SK-N-SH treated with all-trans-retinoic acid at 6 μM for 48 hours (cell line): ENCODE data around the gene CTDSP2.

Experiments
- ATAC-seq: fragments of 200-7000 bp; cut with Tn5 transposase; 3 replicates; pipeline ENCODE4 v1.9.1; 2020; ENCODE audit warnings: mild to moderate bottlenecking, moderate library complexity
- BACH2 ChIP-seq: fragments of 250-450 bp; sonication (Bioruptor Pico); IDR thresholded peaks from 2 replicates; pipeline ENCODE4 v1.9.0; 2021; ENCODE audit warnings: mild to moderate bottlenecking, borderline replicate concordance
- CSDC2 ChIP-seq: fragments of 250-450 bp; sonication (Bioruptor Pico); IDR thresholded peaks from 2 replicates; pipeline ENCODE4 v1.5.0; 2020; ENCODE audit warnings: mild to moderate bottlenecking, moderate library complexity
- GLIS3 ChIP-seq: fragments of 250-450 bp; sonication (Bioruptor Pico); IDR thresholded peaks from 2 replicates; pipeline ENCODE4 v1.5.0; 2020; ENCODE audit warnings: mild to moderate bottlenecking, moderate library complexity
- ISL1 ChIP-seq: fragments of 250-450 bp; sonication (Bioruptor Pico); IDR thresholded peaks from 2 replicates; pipeline ENCODE4 v2.1.2; 2022; ENCODE audit warnings: mild to moderate bottlenecking, moderate library complexity
- OSR1 ChIP-seq: fragments of 250-450 bp; sonication (Bioruptor Pico); IDR thresholded peaks from 2 replicates; pipeline ENCODE4 v1.8.0; 2022; ENCODE audit warnings: moderate library complexity, mild to moderate bottlenecking, inconsistent platforms
- PPARA ChIP-seq: fragments of 250-450 bp; sonication (Bioruptor Pico); IDR thresholded peaks from 2 replicates; pipeline ENCODE4 v1.5.0; 2020; ENCODE audit warnings: mild to moderate bottlenecking, borderline replicate concordance
- SNAI2 ChIP-seq: fragments of 250-450 bp; sonication (Bioruptor Pico); IDR thresholded peaks from 2 replicates; pipeline ENCODE4 v1.5.0; 2020; ENCODE audit warnings: mild to moderate bottlenecking, moderate library complexity
- ZC3H10 ChIP-seq: fragments of 250-450 bp; sonication (Bioruptor Pico); IDR thresholded peaks from 2 replicates; pipeline ENCODE4 v1.5.1; 2021; ENCODE audit warnings: mild to moderate bottlenecking, moderate library complexity
- ZFP30 ChIP-seq: fragments of 450-650 bp; formaldehyde crosslinking; IDR thresholded peaks from 2 replicates; pipeline ENCODE4 v1.5.0; 2022; ENCODE audit warnings: mild to moderate bottlenecking, moderate library complexity
- ZNF70 ChIP-seq: fragments of 450-650 bp; formaldehyde crosslinking; IDR thresholded peaks from 2 replicates; pipeline ENCODE4 v1.5.0; 2020; ENCODE audit warnings: mild to moderate bottlenecking, moderate library complexity
- ZNF8 ChIP-seq: fragments of 450-650 bp; formaldehyde crosslinking; IDR thresholded peaks from 2 replicates; pipeline ENCODE4 v1.5.0; 2020; ENCODE audit warnings: mild to moderate bottlenecking, moderate library complexity
- TF ChIP-seq, protein P1 (sequence below): fragments of 250-450 bp; sonication (Bioruptor Pico); IDR thresholded peaks from 2 replicates; pipeline ENCODE4 v1.5.1; 2020; ENCODE audit warnings: low read depth, mild to moderate bottlenecking, moderate library complexity
- TF ChIP-seq, protein P2 (sequence below): fragments of 250-450 bp; sonication (Bioruptor Pico); IDR thresholded peaks from 2 replicates; pipeline ENCODE4 v1.5.1; 2021; ENCODE audit warnings: mild to moderate bottlenecking, moderate library complexity
- TF ChIP-seq, protein P3 (sequence below): fragments of 250-450 bp; sonication (Bioruptor Pico); IDR thresholded peaks from 2 replicates; pipeline ENCODE4 v1.8.0; 2020; ENCODE audit warnings: mild to moderate bottlenecking, moderate library complexity, borderline replicate concordance
- TF ChIP-seq, protein P4 (sequence below): fragments of 250-450 bp; sonication (Bioruptor Pico); IDR thresholded peaks from 2 replicates; pipeline ENCODE4 v1.8.0; 2021; ENCODE audit warnings: low read depth, mild to moderate bottlenecking, moderate library complexity, borderline replicate concordance
- TF ChIP-seq, protein P5 (sequence below): fragments of 250-450 bp; sonication (Bioruptor Pico); IDR thresholded peaks from 2 replicates; pipeline ENCODE4 v1.5.0; 2020; ENCODE audit warnings: mild to moderate bottlenecking, moderate library complexity

Gene CTDSP2, protein sequence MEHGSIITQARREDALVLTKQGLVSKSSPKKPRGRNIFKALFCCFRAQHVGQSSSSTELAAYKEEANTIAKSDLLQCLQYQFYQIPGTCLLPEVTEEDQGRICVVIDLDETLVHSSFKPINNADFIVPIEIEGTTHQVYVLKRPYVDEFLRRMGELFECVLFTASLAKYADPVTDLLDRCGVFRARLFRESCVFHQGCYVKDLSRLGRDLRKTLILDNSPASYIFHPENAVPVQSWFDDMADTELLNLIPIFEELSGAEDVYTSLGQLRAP

DNA sequence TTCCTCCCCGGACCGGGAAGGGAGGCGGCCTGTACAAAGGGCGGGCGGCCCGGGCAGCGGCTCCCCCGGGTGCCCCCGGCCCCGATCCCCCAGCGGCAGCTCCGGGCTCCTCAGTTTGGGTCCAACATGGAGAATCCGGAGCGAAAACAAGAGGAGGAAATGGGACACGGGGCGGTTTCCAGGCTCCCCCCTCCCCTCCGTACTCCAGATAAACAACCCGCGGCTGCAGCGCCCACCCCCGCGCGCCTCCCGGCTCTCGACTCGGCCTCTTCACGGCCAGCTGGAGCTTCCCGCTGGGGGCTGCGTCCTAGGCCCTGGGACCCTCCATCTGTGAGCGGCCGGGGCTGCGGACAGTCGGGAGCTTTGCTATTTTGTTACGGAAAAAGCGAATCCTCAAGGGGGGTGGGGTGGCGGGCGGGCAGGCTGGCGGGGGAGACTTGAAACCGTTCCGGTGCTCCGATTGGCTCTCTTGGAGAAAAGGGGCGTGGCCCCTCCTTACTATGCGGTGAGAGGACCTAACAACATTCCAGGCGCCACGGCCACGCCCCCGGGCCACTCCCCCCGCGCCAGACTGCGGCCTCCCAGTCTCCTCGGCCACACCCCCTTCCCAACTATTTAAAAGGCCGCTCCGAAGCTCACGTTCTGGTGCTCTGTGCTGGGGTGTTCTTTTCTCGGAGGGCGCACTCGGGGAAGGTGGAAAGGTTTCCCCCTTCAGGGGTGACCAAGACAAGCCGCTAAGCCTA is at the start of gene CTDSP2:
TSS of gene CTDSP2 (minus strand) at position 153 of the 743 bp plus-strand sequence. CDS start 294 bp downstream, outside the sequence.
- peak; percentile 80 for ATAC-seq

DNA sequence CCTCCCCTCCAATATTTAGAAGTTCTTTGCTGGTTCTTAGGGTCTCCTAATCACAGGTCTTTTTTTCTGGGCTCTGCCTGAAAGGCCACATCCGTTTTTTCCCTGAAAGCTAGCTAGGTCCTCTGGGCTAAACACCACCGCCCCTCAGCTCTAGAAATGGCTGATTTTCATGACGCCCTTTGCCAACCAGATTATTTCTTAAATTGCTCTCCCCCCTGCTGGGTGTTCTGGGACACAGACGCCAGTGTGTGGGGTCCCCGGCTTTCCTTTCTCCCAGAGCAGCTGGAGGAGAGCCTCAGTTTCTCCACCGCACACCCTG is 49.5 kb upstream of the CTDSP2 start:
- ATAC-seq: no peak
- no peak for TF ChIP-seq OSR1 (CRISPR knock-in tag)

More for the DNA sequence above, at the start of gene CTDSP2:
- TF ChIP-seq ZNF70: peak; percentile 68
- TF ChIP-seq ZNF8 (CRISPR knock-in tag): no peak
- TF ChIP-seq OSR1 (CRISPR knock-in tag): no peak
- TF ChIP-seq, protein P1, sequence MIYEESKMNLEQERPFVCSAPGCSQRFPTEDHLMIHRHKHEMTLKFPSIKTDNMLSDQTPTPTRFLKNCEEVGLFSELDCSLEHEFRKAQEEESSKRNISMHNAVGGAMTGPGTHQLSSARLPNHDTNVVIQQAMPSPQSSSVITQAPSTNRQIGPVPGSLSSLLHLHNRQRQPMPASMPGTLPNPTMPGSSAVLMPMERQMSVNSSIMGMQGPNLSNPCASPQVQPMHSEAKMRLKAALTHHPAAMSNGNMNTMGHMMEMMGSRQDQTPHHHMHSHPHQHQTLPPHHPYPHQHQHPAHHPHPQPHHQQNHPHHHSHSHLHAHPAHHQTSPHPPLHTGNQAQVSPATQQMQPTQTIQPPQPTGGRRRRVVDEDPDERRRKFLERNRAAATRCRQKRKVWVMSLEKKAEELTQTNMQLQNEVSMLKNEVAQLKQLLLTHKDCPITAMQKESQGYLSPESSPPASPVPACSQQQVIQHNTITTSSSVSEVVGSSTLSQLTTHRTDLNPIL (CRISPR knock-in tag): no peak
- TF ChIP-seq, protein P2, sequence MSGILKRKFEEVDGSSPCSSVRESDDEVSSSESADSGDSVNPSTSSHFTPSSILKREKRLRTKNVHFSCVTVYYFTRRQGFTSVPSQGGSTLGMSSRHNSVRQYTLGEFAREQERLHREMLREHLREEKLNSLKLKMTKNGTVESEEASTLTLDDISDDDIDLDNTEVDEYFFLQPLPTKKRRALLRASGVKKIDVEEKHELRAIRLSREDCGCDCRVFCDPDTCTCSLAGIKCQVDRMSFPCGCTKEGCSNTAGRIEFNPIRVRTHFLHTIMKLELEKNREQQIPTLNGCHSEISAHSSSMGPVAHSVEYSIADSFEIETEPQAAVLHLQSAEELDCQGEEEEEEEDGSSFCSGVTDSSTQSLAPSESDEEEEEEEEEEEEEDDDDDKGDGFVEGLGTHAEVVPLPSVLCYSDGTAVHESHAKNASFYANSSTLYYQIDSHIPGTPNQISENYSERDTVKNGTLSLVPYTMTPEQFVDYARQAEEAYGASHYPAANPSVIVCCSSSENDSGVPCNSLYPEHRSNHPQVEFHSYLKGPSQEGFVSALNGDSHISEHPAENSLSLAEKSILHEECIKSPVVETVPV (CRISPR knock-in tag): no peak
- TF ChIP-seq, protein P3, sequence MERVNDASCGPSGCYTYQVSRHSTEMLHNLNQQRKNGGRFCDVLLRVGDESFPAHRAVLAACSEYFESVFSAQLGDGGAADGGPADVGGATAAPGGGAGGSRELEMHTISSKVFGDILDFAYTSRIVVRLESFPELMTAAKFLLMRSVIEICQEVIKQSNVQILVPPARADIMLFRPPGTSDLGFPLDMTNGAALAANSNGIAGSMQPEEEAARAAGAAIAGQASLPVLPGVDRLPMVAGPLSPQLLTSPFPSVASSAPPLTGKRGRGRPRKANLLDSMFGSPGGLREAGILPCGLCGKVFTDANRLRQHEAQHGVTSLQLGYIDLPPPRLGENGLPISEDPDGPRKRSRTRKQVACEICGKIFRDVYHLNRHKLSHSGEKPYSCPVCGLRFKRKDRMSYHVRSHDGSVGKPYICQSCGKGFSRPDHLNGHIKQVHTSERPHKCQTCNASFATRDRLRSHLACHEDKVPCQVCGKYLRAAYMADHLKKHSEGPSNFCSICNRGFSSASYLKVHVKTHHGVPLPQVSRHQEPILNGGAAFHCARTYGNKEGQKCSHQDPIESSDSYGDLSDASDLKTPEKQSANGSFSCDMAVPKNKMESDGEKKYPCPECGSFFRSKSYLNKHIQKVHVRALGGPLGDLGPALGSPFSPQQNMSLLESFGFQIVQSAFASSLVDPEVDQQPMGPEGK (CRISPR knock-in tag): peak; percentile 65
- no peak for TF ChIP-seq SNAI2 (CRISPR knock-in tag)

DNA sequence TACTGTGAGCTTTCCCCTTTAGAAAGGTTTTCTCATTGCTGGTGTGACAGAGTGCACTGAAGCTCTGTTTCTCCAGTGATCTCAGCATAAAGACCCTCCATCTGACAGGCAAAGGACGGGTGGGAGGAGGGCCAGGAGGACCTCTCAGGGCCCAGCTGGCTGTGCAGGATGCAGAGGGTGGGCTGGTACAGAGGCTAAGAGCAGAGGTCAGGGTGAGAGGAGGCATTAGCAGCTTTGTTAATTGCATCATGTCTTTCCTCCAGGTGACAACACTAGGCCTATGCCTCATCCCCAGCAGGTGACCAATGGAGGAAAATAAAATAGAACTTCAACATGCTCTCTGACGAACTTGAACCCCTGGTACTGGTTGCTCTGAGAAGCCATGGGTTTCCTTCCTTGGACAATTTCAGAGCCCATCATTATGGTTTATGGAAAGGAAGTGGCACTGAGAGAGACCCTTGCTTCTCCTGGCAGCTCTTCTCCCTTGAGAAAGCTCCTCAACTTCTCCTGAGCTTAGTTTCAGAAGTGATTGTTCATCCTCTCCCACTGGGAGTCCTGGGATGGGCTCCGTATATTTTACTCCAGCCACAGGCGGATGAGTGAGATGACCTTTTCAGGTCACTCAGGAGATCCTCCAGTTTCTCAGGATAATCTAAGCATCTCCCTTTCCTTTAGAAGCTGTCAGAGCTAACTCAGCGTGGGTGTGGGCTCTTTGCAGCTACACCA is 49.0 kb upstream of the CTDSP2 start:
- ATAC-seq: no peak
- TF ChIP-seq, protein P2 (CRISPR knock-in tag): no peak

DNA sequence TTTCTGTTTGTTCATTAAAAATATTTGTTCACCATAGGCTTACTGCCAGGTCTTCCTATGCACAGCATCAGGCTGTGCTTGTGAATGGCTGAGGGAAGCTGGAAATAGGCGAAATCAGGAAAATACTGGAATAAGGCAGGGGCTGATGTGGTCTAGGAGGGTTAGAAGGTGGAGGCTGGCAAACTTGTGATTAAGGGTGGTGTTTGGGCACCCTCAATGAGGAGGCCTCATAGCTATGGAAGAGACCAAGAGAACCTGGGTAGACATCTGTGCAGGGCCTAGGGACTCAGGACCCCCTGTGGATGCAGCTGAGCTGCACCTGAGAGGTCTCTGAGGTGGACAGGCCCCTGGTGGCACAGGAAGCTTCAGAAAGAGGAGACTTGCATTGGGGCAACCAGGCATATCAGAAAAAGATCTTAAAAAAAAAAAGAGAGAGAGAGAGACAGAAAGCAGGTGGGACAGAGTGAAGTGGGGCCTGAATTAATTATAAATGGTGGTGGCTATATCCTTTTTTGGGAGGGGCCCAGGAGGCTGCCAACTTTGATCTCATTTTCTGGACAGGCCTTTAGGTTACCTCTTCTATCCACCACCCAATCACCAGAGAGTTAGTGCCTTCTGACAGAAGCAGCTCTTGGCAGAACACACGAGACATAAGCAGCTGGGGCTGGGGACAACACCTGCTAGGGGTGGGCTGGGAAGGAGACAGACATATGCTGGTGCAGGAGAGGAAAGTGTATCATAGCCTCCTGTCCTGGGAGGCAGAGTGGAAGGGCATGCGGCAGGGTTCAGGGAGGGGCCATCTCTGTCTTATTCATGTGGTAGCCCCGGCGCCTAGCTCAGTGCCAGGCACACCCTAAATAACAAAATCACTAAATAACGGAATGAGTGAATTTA is 48.1 kb upstream of the CTDSP2 start:
- TF ChIP-seq, protein P2 (CRISPR knock-in tag): no peak
- TF ChIP-seq BACH2 (no peak), GLIS3 (no peak), ISL1 (no peak), ZNF8 (CRISPR knock-in tag) (no peak), ZC3H10 (CRISPR knock-in tag) (no peak), PPARA (CRISPR knock-in tag) (no peak), SNAI2 (CRISPR knock-in tag) (no peak), CSDC2 (CRISPR knock-in tag) (no peak), ZFP30 (CRISPR knock-in tag) (no peak)
- TF ChIP-seq, protein P4, sequence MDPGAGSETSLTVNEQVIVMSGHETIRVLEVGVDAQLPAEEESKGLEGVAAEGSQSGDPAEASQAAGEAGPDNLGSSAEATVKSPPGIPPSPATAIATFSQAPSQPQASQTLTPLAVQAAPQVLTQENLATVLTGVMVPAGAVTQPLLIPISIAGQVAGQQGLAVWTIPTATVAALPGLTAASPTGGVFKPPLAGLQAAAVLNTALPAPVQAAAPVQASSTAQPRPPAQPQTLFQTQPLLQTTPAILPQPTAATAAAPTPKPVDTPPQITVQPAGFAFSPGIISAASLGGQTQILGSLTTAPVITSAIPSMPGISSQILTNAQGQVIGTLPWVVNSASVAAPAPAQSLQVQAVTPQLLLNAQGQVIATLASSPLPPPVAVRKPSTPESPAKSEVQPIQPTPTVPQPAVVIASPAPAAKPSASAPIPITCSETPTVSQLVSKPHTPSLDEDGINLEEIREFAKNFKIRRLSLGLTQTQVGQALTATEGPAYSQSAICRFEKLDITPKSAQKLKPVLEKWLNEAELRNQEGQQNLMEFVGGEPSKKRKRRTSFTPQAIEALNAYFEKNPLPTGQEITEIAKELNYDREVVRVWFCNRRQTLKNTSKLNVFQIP (CRISPR knock-in tag): no peak
- TF ChIP-seq, protein P3 (CRISPR knock-in tag): no peak
- TF ChIP-seq, protein P5, sequence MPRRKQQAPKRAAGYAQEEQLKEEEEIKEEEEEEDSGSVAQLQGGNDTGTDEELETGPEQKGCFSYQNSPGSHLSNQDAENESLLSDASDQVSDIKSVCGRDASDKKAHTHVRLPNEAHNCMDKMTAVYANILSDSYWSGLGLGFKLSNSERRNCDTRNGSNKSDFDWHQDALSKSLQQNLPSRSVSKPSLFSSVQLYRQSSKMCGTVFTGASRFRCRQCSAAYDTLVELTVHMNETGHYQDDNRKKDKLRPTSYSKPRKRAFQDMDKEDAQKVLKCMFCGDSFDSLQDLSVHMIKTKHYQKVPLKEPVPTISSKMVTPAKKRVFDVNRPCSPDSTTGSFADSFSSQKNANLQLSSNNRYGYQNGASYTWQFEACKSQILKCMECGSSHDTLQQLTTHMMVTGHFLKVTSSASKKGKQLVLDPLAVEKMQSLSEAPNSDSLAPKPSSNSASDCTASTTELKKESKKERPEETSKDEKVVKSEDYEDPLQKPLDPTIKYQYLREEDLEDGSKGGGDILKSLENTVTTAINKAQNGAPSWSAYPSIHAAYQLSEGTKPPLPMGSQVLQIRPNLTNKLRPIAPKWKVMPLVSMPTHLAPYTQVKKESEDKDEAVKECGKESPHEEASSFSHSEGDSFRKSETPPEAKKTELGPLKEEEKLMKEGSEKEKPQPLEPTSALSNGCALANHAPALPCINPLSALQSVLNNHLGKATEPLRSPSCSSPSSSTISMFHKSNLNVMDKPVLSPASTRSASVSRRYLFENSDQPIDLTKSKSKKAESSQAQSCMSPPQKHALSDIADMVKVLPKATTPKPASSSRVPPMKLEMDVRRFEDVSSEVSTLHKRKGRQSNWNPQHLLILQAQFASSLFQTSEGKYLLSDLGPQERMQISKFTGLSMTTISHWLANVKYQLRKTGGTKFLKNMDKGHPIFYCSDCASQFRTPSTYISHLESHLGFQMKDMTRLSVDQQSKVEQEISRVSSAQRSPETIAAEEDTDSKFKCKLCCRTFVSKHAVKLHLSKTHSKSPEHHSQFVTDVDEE: no peak
- ATAC-seq: peak; percentile 21
